Smooth muscle cell (in vitro differentiated cells): Measurements from ENCODE around the gene KIF21A. TPM values are rescaled to one million over a fixed set of nuclear protein-coding genes. Genes with fewer than 3 reads are reported as not detected.

Source experiments
- DNase-seq: peaks from one replicate; lab custom pipeline; 2025; ENCODE audit not compliant: unreplicated experiment; lab: John Stamatoyannopoulos, UW
- H2AFZ ChIP-seq: fragments of 200-600 bp; sonication (generic); 2 replicates; pipeline ENCODE4 v1.6.0; 2016; ENCODE audit warnings: antibody characterized with exemption, low read depth, mild to moderate bottlenecking
- H3F3A ChIP-seq: fragments of 200-600 bp; sonication (generic); 2 replicates; pipeline ENCODE4 v1.6.0; 2017; ENCODE audit warnings: antibody characterized with exemption, low read depth
- H3K27ac ChIP-seq: fragments of 200-600 bp; sonication (generic); 2 replicates; pipeline ENCODE4 v1.5.1; 2016; ENCODE audit warnings: low read depth, mild to moderate bottlenecking
- H3K27me3 ChIP-seq: fragments of 200-600 bp; sonication (generic); 2 replicates; pipeline ENCODE4 v1.6.1; 2016; ENCODE audit warnings: low read depth, mild to moderate bottlenecking
- H3K36me3 ChIP-seq: fragments of 200-600 bp; sonication (generic); 2 replicates; pipeline ENCODE4 v1.5.1; 2016; ENCODE audit warnings: low read depth
- H3K4me1 ChIP-seq: fragments of 200-600 bp; sonication (generic); 2 replicates; pipeline ENCODE4 v1.5.1; 2016; ENCODE audit warnings: low read depth
- H3K4me2 ChIP-seq: fragments of 200-600 bp; sonication (generic); 2 replicates; pipeline ENCODE4 v1.6.0; 2016; ENCODE audit warnings: mild to moderate bottlenecking
- H3K4me3 ChIP-seq: fragments of 200-600 bp; sonication (generic); 2 replicates; pipeline ENCODE4 v1.5.1; 2016; ENCODE audit warnings: mild to moderate bottlenecking
- H3K79me2 ChIP-seq: fragments of 200-600 bp; sonication (generic); 2 replicates; pipeline ENCODE4 v1.6.0; 2016; ENCODE audit warnings: low read depth, mild to moderate bottlenecking
- H3K9ac ChIP-seq: fragments of 200-600 bp; sonication (generic); 2 replicates; pipeline ENCODE4 v1.6.0; 2016; ENCODE audit warnings: low read depth
- H3K9me3 ChIP-seq: fragments of 200-600 bp; sonication (generic); replicated peaks from 2 replicates; pipeline ENCODE4 v1.5.1; 2016; ENCODE audit warnings: low read depth
- H4K20me1 ChIP-seq: fragments of 200-600 bp; sonication (generic); 2 replicates; pipeline ENCODE4 v1.6.0; 2016; ENCODE audit warnings: low read depth
- WGBS: methylation state at CpG from one replicate; pipeline ENCODE4 v1.1.7; 2016; ENCODE audit warnings: low lambda C conversion rate; 5-methylcytosine and 5-hydroxymethylcytosine counted together
- polyA plus RNA-seq: library from polyadenylated mRNA; unstranded; fragments of >200 nt; fragmentation: Nextera tagmentation; extraction: Ambion mirVana; gene quantifications from 2 replicates; pipeline ENCODE4 v1.2.1, GENCODE V29; 2016
- total RNA-seq: library from RNA; depleted of rRNA; stranded (reverse); fragments of >200 nt; gene quantifications from 2 replicates; pipeline ENCODE4 v1.2.3, GENCODE V29; 2014
- TF ChIP-seq, protein P1 (sequence below): fragments of 200-600 bp; sonication (generic); IDR thresholded peaks from 2 replicates; pipeline ENCODE4 v1.5.1; 2017; ENCODE audit warnings: borderline replicate concordance, mild to moderate bottlenecking, antibody characterized with exemption; ENCODE audit not compliant: insufficient read depth, poor library complexity, severe bottlenecking

Gene KIF21A
- total and polyA plus RNA-seq, 2 experiments from 2014 or later: 9.2 to 28.8 TPM

- H3K9me3 ChIP-seq: no peaks in the 10 kb centered on the region
- H3K9ac ChIP-seq: no peak overlapping the region
- no peak overlapping the region for H2AFZ ChIP-seq
- peaks cover 12% of the 10 kb centered on the region for H3K36me3 ChIP-seq
- no peak overlapping the region for H3K27ac ChIP-seq
- no peaks in the 10 kb centered on the region for H3K27me3 ChIP-seq
- no peak for DNase-seq
- no peak overlapping the region for H3K4me3 ChIP-seq
- WGBS: 92% methylated on average over 2 of the region's 2 CpGs
- TF ChIP-seq, protein P1, sequence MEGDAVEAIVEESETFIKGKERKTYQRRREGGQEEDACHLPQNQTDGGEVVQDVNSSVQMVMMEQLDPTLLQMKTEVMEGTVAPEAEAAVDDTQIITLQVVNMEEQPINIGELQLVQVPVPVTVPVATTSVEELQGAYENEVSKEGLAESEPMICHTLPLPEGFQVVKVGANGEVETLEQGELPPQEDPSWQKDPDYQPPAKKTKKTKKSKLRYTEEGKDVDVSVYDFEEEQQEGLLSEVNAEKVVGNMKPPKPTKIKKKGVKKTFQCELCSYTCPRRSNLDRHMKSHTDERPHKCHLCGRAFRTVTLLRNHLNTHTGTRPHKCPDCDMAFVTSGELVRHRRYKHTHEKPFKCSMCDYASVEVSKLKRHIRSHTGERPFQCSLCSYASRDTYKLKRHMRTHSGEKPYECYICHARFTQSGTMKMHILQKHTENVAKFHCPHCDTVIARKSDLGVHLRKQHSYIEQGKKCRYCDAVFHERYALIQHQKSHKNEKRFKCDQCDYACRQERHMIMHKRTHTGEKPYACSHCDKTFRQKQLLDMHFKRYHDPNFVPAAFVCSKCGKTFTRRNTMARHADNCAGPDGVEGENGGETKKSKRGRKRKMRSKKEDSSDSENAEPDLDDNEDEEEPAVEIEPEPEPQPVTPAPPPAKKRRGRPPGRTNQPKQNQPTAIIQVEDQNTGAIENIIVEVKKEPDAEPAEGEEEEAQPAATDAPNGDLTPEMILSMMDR: no peak
- no peaks in the 10 kb centered on the region for H3K4me1 ChIP-seq
- no peaks in the 10 kb centered on the region for H4K20me1 ChIP-seq
- H3K79me2 ChIP-seq: no peaks in the 10 kb centered on the region
- no peak overlapping the region for H3K4me2 ChIP-seq
- H3F3A ChIP-seq: no peaks in the 10 kb centered on the region
Observed at GRCh38 chr12:39344926-39345325, 98.0 kb downstream of the KIF21A start.

DNA sequence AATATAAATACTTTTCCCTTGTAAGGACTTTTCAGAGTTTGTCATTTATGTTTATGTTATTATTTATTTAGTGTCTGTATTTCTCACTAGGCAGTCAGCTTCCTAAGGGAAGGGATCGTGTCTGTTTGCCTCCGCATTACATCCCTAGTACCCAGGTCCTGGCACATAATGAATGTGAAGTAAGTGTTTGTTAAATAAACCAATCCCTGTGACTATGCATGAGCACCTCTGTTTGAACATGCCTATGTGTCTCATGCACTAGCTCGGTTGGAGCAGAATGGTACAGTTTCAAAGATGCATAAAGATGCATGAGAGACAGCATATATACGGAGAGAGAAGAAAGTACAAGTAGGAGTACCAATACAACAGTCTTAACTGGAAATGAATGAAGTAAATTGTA is 99.3 kb downstream of the KIF21A start:
- Histone ChIP-seq H3K9me3 (no peaks in the 10 kb centered on the region), H3K4me3 (no peak overlapping the region), H4K20me1 (no peaks in the 10 kb centered on the region), H3K27ac (no peak overlapping the region), H3K36me3 (peaks cover 13% of the 10 kb centered on the region), H3K4me1 (no peaks in the 10 kb centered on the region), H3K79me2 (no peaks in the 10 kb centered on the region), H3K9ac (no peak overlapping the region), H2AFZ (no peak overlapping the region), H3K27me3 (no peaks in the 10 kb centered on the region), H3F3A (no peaks in the 10 kb centered on the region), H3K4me2 (no peak overlapping the region)
- no peak for DNase-seq
- WGBS: 94% methylated on average over 4 of the region's 4 CpGs
- TF ChIP-seq, protein P1: no peak

DNA sequence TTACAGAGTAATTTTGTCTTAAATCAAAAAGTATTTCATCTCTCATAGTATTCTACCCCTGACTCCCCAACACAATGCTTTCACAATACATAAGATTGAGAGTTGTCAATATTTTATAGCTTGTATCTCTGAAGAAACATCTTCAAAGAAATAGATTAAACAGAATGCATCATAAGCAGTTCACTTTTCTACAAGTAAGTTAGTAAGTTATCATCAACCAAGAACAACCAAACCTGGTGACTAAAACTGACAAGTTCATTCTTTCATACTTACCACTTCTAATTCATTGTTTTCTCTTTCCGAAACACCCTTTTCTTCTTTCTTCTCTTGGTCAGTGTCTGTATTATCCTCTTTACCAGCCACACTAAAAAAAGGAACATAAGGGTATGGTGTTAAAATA is 101.2 kb downstream of the KIF21A start:
- H3K4me2 ChIP-seq: no peak overlapping the region
- no peaks in the 10 kb centered on the region for H3K27me3 ChIP-seq
- H3K9me3 ChIP-seq: no peaks in the 10 kb centered on the region
- H3K4me1 ChIP-seq: no peaks in the 10 kb centered on the region
- WGBS: 100% methylated on average over 1 of the region's 1 CpG
- no peaks in the 10 kb centered on the region for H3F3A ChIP-seq
- no peak overlapping the region for H2AFZ ChIP-seq
- TF ChIP-seq, protein P1: no peak
- peaks cover 13% of the 10 kb centered on the region for H3K36me3 ChIP-seq
- H3K4me3 ChIP-seq: no peak overlapping the region
- no peak overlapping the region for H3K27ac ChIP-seq
- no peak for DNase-seq
- no peaks in the 10 kb centered on the region for H4K20me1 ChIP-seq
- H3K79me2 ChIP-seq: no peaks in the 10 kb centered on the region
- no peak overlapping the region for H3K9ac ChIP-seq

GRCh38 chr12:39341179-39341578 is 101.7 kb downstream of the KIF21A start:
- Histone ChIP-seq H3K4me2 (no peak overlapping the region), H4K20me1 (no peaks in the 10 kb centered on the region), H3K4me3 (no peak overlapping the region), H3F3A (no peaks in the 10 kb centered on the region), H2AFZ (no peak overlapping the region), H3K9me3 (no peaks in the 10 kb centered on the region), H3K79me2 (no peaks in the 10 kb centered on the region), H3K36me3 (peaks cover 13% of the 10 kb centered on the region), H3K27me3 (no peaks in the 10 kb centered on the region), H3K9ac (no peak overlapping the region), H3K27ac (no peak overlapping the region), H3K4me1 (no peaks in the 10 kb centered on the region)
- no peak for DNase-seq
- TF ChIP-seq, protein P1: no peak
